ENCODE results near the gene MAGI3.
"Not testable (repeated sequence)": the region's sequence is repeated elsewhere in the genome, so short reads cannot be mapped to it uniquely, and the experiment has no call there.

MAGI3 gene

GRCh38 chr1:113579256-113580018 is 189.1 kb downstream of the MAGI3 start:
- no peak for DNase-seq (ENCODE audit: low read depth)

GRCh38 chr1:113581323-113581722 is 191.0 kb downstream of the MAGI3 start:
- no peak for DNase-seq (ENCODE audit: low read depth)

GRCh38 chr1:113582084-113582483 is 191.8 kb downstream of the MAGI3 start:
- DNase-seq (ENCODE audit: low read depth), result no peak

- DNase-seq (ENCODE audit: low read depth), result no peak
Observed at GRCh38 chr1:113587475-113587874, 197.2 kb downstream of the MAGI3 start.

- DNase-seq (ENCODE audit: low read depth), result no peak
Observed at GRCh38 chr1:113592230-113592629, 201.9 kb downstream of the MAGI3 start.

GRCh38 chr1:113593550-113594297 is 203.4 kb downstream of the MAGI3 start:
- no peak for DNase-seq (ENCODE audit: low read depth)

- DNase-seq (ENCODE audit: low read depth), result not testable (repeated sequence)
Observed at GRCh38 chr1:113604466-113604865, 214.2 kb downstream of the MAGI3 start.

- no peak for DNase-seq (ENCODE audit: low read depth)
Observed at GRCh38 chr1:113605146-113605545, 214.8 kb downstream of the MAGI3 start.

- no peak for DNase-seq (ENCODE audit: low read depth)
Observed at GRCh38 chr1:113608399-113608798, 218.1 kb downstream of the MAGI3 start.

- no peak for DNase-seq (ENCODE audit: low read depth)
Observed at GRCh38 chr1:113610372-113610771, 220.1 kb downstream of the MAGI3 start.

- DNase-seq (ENCODE audit: low read depth), result no peak
Observed at GRCh38 chr1:113615425-113615824, 225.1 kb downstream of the MAGI3 start.

- DNase-seq (ENCODE audit: low read depth), result no peak
Observed at GRCh38 chr1:113616156-113616555, 225.8 kb downstream of the MAGI3 start.

GRCh38 chr1:113617438-113618141 is 227.3 kb downstream of the MAGI3 start:
- no peak for DNase-seq (ENCODE audit: low read depth)

- no peak for DNase-seq (ENCODE audit: low read depth)
Observed at GRCh38 chr1:113628997-113629396, 238.7 kb downstream of the MAGI3 start.

- DNase-seq (ENCODE audit: low read depth), result no peak
Observed at GRCh38 chr1:113630340-113631327, 240.3 kb downstream of the MAGI3 start.

- no peak for DNase-seq (ENCODE audit: low read depth)
Observed at GRCh38 chr1:113641396-113641795, 251.1 kb downstream of the MAGI3 start.

GRCh38 chr1:113647164-113647563 is 256.8 kb downstream of the MAGI3 start:
- no peak for DNase-seq (ENCODE audit: low read depth)

- DNase-seq (ENCODE audit: low read depth), result no peak
Observed at GRCh38 chr1:113648478-113648877, 258.2 kb downstream of the MAGI3 start.

- DNase-seq (ENCODE audit: low read depth), result no peak
Observed at GRCh38 chr1:113652771-113653170, 262.5 kb downstream of the MAGI3 start.

GRCh38 chr1:113653741-113654140 is 263.4 kb downstream of the MAGI3 start:
- no peak for DNase-seq (ENCODE audit: low read depth)

GRCh38 chr1:113654883-113655282 is 264.6 kb downstream of the MAGI3 start:
- no peak for DNase-seq (ENCODE audit: low read depth)

GRCh38 chr1:113657126-113657525 is 266.8 kb downstream of the MAGI3 start:
- DNase-seq (ENCODE audit: low read depth), result no peak
